Mucosa of stomach (tissue), 1 donor: Measurements from ENCODE around the gene C2orf74.
"Not testable (repeated sequence)": the region's sequence is repeated elsewhere in the genome, so short reads cannot be mapped to it uniquely, and the experiment has no call there.

Experiments used
- H3K27me3 ChIP-seq: one replicate; pipeline ENCODE4 v1.7.0; 2013; ENCODE audit warnings: mild to moderate bottlenecking, low read length; ENCODE audit not compliant: control insufficient read depth, insufficient read depth
- H3K36me3 ChIP-seq: one replicate; pipeline ENCODE4 v1.7.0; 2013; ENCODE audit warnings: low read length; ENCODE audit not compliant: control insufficient read depth, insufficient read depth
- H3K4me1 ChIP-seq: one replicate; pipeline ENCODE4 v1.7.0; 2013; ENCODE audit warnings: mild to moderate bottlenecking, low read length; ENCODE audit not compliant: control insufficient read depth, insufficient read depth
- H3K4me3 ChIP-seq: one replicate; pipeline ENCODE4 v1.7.0; 2013; ENCODE audit warnings: low read length
- H3K9ac ChIP-seq: one replicate; pipeline ENCODE4 v1.7.0; 2013; ENCODE audit warnings: mild to moderate bottlenecking, low read length, moderate library complexity
- H3K9me3 ChIP-seq: one replicate; pipeline ENCODE4 v1.7.0; 2013; ENCODE audit warnings: mild to moderate bottlenecking, low read length, moderate library complexity; ENCODE audit not compliant: control insufficient read depth
- donor health status: Pancreatic carcinoma.

The C2orf74 gene

DNA sequence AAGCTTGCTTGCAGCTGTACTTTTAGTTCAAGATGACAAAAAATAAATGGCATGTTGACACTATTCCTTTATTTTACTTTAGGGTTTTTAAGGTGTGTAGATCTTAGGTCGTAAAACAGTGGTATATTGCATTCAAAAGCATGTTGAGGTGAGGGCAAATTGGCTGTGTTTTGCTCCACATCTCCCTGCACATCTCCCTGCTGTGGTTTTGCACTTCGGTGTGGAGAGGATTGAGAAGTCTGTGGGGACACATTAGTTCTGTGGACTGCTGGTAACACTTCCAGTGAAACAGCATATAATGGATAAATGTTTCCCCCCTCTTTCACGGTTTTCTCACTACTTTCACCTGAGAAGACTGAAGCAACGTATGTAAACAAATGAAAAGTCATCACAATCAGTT is 25.1 kb downstream of the C2orf74 start:
- Histone ChIP-seq H3K36me3 (peaks cover 18% of the 10 kb centered on the region), H3K9me3 (no peaks in the 10 kb centered on the region), H3K4me3 (no peak overlapping the region), H3K27me3 (no peaks in the 10 kb centered on the region), H3K9ac (no peak overlapping the region), H3K4me1 (no peaks in the 10 kb centered on the region)

DNA sequence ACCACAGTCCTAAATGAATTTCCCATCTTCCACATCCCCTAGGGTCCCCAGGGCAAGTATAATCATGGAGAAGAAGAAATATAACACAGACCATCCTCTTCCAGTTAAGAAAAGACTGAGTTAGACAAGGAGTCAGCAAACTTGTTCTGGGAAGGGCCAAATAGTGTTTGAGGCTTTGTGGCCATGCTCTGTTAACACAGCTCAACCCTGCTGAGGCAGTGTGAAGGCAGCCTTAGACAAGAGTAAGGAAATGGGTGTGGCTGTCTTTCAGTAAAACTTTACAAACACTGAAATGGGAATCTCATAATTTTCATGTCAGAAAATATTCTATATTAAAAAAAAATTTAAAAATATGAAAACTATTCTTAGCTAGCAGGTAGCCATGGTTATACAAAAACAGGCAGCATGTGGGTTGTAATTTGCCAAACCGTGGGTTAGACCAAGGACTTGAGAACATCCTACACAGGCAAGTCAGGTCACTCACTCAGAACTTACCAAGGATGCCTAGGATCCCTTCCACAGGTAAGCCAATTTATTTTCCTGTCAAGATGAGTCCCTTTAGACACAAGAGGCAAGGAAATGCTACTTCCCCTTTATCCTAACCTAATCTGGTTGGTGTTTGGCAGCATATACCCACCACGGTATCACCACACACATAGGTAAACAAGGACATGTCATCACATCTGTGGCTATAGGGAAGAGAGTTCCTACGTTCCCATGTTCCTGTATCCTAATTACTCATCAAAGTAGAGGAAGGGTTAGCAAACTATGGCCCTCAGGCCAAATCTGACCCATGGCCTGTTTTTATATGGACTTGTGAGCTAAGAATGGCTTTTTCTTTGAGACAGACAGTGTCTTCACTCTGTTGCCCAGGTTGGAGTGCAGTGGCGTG is 31.9 kb downstream of the C2orf74 start:
- Histone ChIP-seq H3K27me3 (no peaks in the 10 kb centered on the region), H3K9ac (no peak overlapping the region), H3K4me3 (no peak overlapping the region), H3K9me3 (no peaks in the 10 kb centered on the region), H3K4me1 (no peaks in the 10 kb centered on the region), H3K36me3 (no peaks in the 10 kb centered on the region)

DNA sequence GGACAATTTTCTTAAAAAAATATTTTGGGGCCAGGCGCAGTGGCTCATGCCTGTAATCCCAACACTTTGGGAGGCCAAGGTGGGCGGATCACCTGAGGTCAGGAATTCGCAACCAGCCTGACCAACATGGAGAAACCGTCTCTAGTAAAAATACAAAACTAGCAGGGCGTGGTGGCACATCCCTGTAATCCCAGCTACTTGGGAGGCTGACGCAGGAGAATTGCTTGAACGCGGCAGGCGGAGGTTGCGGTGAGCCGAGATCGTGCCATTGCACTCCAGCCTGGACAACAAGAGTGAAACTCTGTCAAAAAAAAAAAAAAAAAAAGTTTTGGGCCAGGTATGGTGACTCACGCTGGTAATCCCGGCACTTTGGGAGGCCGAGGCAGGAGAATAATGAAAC is 32.7 kb downstream of the C2orf74 start:
- H3K9me3 ChIP-seq, H3K4me1 ChIP-seq, H3K27me3 ChIP-seq, H3K4me3 ChIP-seq, H3K36me3 ChIP-seq, H3K9ac ChIP-seq: not testable (repeated sequence)

DNA sequence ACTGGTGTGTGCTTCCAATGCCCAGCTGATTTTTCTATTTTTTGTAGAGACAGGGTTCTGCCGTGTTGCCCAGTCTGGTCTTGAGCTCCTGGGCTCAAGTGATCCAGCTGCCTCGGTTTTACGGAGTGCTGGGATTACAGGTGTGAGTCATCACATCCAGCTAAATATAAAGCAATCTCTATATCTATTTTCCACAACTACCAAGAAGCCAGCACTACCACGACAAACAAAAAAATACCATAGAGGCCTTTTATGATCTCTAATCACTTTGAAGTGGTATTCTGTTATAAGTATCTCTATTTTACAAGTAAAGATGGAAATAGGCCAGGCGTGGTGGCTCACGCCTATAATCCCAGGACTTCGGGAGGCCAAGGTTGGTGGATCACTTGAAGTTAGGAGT is 34.7 kb downstream of the C2orf74 start:
- Histone ChIP-seq H3K4me3 (no peak overlapping the region), H3K4me1 (no peaks in the 10 kb centered on the region), H3K9me3 (no peaks in the 10 kb centered on the region), H3K27me3 (no peaks in the 10 kb centered on the region), H3K36me3 (peaks cover under 1% of the 10 kb centered on the region), H3K9ac (no peak overlapping the region)

DNA sequence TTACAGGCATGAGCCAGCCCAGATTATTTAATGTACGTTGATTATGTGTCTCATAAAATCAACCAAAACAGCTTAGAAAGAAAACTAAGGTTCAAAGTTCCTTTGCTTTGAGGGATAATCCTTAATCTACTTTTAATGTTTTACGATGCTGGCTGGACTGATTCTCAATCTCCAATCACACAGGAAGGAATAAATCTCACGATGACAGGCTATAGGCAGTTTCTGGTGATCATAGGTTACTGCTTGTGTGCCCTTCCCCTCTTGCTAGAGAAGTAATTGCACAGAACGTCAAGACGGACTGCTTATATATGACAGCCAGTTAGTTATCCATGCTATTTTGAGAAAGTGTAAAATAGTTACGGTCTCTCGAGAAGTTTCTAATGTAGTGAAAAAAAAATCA is 43.1 kb downstream of the C2orf74 start:
- Histone ChIP-seq H3K27me3 (no peaks in the 10 kb centered on the region), H3K4me1 (no peaks in the 10 kb centered on the region), H3K9ac (no peak overlapping the region), H3K4me3 (no peak overlapping the region), H3K9me3 (no peaks in the 10 kb centered on the region), H3K36me3 (peaks cover 6% of the 10 kb centered on the region)

DNA sequence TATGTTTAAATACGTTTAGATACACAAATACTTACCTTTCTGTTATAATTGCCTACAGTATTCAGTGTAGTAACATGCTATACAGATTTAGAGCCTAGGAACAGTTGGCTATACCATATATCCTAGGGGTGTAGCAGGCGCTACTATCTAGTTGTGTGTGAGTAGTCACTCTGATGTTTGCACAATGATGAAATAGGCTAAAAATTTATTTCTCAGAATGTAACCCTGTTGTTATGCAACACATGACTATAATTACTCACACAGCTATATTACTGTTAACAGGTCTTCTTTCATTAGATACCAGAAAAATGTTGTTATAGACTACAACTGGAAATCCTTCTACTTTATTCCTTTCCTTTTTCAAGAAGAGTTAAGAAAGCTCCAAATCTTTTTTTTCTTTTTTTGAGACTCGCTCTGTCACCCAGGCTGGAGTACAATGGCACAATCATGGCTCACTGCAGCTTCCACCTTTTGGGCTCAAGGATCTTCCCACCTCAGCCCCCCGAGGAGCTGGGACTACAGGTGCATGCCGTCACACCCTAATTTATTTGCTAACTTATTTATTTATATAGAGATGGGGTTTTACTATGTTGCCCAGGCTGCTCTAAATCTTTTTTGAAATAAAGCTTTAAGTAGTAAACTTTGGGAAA is 48.5 kb downstream of the C2orf74 start:
- no peaks in the 10 kb centered on the region for H3K36me3 ChIP-seq
- H3K4me3 ChIP-seq: no peak overlapping the region

DNA sequence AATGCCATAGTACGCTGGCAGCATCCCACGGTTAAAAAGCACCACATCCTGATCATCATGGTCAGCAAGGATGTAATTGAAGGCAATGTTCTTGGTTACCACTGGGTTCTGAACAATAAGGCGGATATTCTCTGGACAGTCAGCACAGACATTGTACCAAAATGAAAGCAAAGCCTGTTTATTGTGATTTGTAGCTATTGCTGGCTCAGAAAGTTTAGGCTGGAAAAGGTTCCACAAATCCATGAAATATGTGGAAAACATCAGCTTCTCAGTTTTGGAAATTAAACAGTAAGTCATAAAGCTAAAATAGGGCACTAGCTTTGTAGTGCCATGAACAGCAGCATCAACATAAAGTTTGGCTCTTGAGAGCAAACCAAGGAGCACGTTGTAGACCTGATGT is 52.2 kb downstream of the C2orf74 start:
- H3K9ac ChIP-seq: no peak overlapping the region

More for the DNA sequence above, 48.5 kb downstream of the C2orf74 start:
- Histone ChIP-seq H3K9ac (no peak overlapping the region), H3K9me3 (no peaks in the 10 kb centered on the region), H3K4me1 (no peaks in the 10 kb centered on the region), H3K27me3 (no peaks in the 10 kb centered on the region)

More for the DNA sequence above, 52.2 kb downstream of the C2orf74 start:
- H3K4me1 ChIP-seq: peaks cover 10% of the 10 kb centered on the region
- H3K9me3 ChIP-seq: no peaks in the 10 kb centered on the region
- no peaks in the 10 kb centered on the region for H3K36me3 ChIP-seq
- no peak overlapping the region for H3K4me3 ChIP-seq
- H3K27me3 ChIP-seq: no peaks in the 10 kb centered on the region
